Measurements from ENCODE around the gene CIAPIN1.

GRCh38 chr16:57406881-57407280 lies 40.3 kb downstream of the CIAPIN1 start:
- no peak for TF ChIP-seq POLR2AphosphoS5 (IDR thresholded peaks at IDR 0.05; ENCODE audit: low read depth, low read length)
- no peak for TF ChIP-seq CTCF (IDR thresholded peaks at IDR 0.05)
- no peak for TF ChIP-seq SIN3A (IDR thresholded peaks at IDR 0.05; ENCODE audit: borderline replicate concordance, low read depth, low read length)
